ENCODE measurements around the gene MRPS25.

MRPS25 gene

GRCh38 chr3:15099364-15100098 is 34.4 kb upstream of the MRPS25 start:
- TF ChIP-seq MAX (IDR thresholded peaks at IDR 0.05; ENCODE audit: low read depth, low read length) (no peak), MYC (IDR thresholded peaks at IDR 0.05; ENCODE audit: low read depth, low read length) (no peak), POLR2A (IDR thresholded peaks at IDR 0.05; ENCODE audit: extremely low read depth, insufficient read length) (no peak), CTCF (IDR thresholded peaks at IDR 0.05; ENCODE audit: low read depth, low read length) (no peak)
- no peak for DNase-seq (ENCODE audit: low read depth)
- H3K4me3 ChIP-seq (ENCODE audit: low read depth, low read length) = peak overlapping the region; percentile 99

- TF ChIP-seq MYC (IDR thresholded peaks at IDR 0.05; ENCODE audit: low read depth, low read length) = peak; percentile 69
- peak; percentile 88 for TF ChIP-seq POLR2A (IDR thresholded peaks at IDR 0.05; ENCODE audit: extremely low read depth, insufficient read length)
- TF ChIP-seq CTCF (IDR thresholded peaks at IDR 0.05; ENCODE audit: low read depth, low read length) = no peak
- TF ChIP-seq MAX (IDR thresholded peaks at IDR 0.05; ENCODE audit: low read depth, low read length) = peak; percentile 41
- peak; percentile 95 for DNase-seq (ENCODE audit: low read depth)
- H3K4me3 ChIP-seq (ENCODE audit: low read depth, low read length) = peak within 1 kb of the TSS; percentile 99
Observed at GRCh38 chr3:15098503-15099363, 33.6 kb upstream of the MRPS25 start, which contains the start of gene RBSN. Gene RBSN, minus strand, starts transcription at chr3:15099148. Its CDS starts 3,028 bp downstream, at chr3:15096120.

GRCh38 chr3:15097891-15098290 is 32.8 kb upstream of the MRPS25 start:
- DNase-seq (ENCODE audit: low read depth) = peak; percentile 85
- TF ChIP-seq MAX (IDR thresholded peaks at IDR 0.05; ENCODE audit: low read depth, low read length) (peak; percentile 23; the same call in 1 of the 2 replicates), MYC (IDR thresholded peaks at IDR 0.05; ENCODE audit: low read depth, low read length) (no peak)
- peak overlapping the region; percentile 99 for H3K4me3 ChIP-seq (ENCODE audit: low read depth, low read length)

GRCh38 chr3:15096046-15096445 is 30.9 kb upstream of the MRPS25 start:
- no peak overlapping the region for H3K4me3 ChIP-seq (ENCODE audit: low read depth, low read length)
- DNase-seq (ENCODE audit: low read depth) = no peak

GRCh38 chr3:15094187-15094875 is 29.2 kb upstream of the MRPS25 start:
- DNase-seq (ENCODE audit: low read depth) = no peak
- H3K4me3 ChIP-seq (ENCODE audit: low read depth, low read length) = no peak overlapping the region
- TF ChIP-seq MAX (IDR thresholded peaks at IDR 0.05; ENCODE audit: low read depth, low read length) = no peak
- TF ChIP-seq POLR2A (IDR thresholded peaks at IDR 0.05; ENCODE audit: extremely low read depth, insufficient read length) = no peak
- TF ChIP-seq MYC (IDR thresholded peaks at IDR 0.05; ENCODE audit: low read depth, low read length) = no peak
- TF ChIP-seq CTCF (IDR thresholded peaks at IDR 0.05; ENCODE audit: low read depth, low read length) = no peak

More at GRCh38 chr3:15096046-15096445, 30.9 kb upstream of the MRPS25 start:
- TF ChIP-seq MYC (IDR thresholded peaks at IDR 0.05; ENCODE audit: low read depth, low read length) = no peak
- TF ChIP-seq MAX (IDR thresholded peaks at IDR 0.05; ENCODE audit: low read depth, low read length) = no peak
- TF ChIP-seq CTCF (IDR thresholded peaks at IDR 0.05; ENCODE audit: low read depth, low read length) = no peak
- TF ChIP-seq POLR2A (IDR thresholded peaks at IDR 0.05; ENCODE audit: extremely low read depth, insufficient read length) = no peak

All from NB4 (cell line).